PC-9 (cell line): ENCODE measurements around the gene CD3G. TPM values are rescaled to one million over a fixed set of nuclear protein-coding genes. Genes with fewer than 3 reads are reported as not detected.

Experiments used
- BruUV-seq: library from RNA; stranded (reverse); fragments of 400-500 nt; replicated peaks from 2 replicates; lab custom pipeline; 2021; lab: Mats Ljungman, UMichigan
- CTCF ChIA-PET: fragments of 300-600 bp; sonication (Branson Sonifier 250); formaldehyde crosslinking; loops from one replicate; lab custom pipeline; 2022; ENCODE audit warnings: antibody characterized with exemption; lab: Charles Lee
- POLR2A ChIA-PET: fragments of 300-600 bp; sonication (Branson Sonifier 250); formaldehyde crosslinking; loops from one replicate; lab custom pipeline; 2022; ENCODE audit warnings: antibody characterized with exemption; ENCODE audit not compliant: unreplicated experiment; lab: Charles Lee
- DNase-seq, 2 experiments: peaks; one replicate each; pipeline versions ENCODE4 v3.0.0 to v3.0.0-alpha.2; 2015 to 2022; ENCODE audit warnings: mixed read lengths in 1 of 2
- H2AFZ ChIP-seq: fragments of 200-600 bp; sonication (generic); 2 replicates; pipeline ENCODE4 v1.8.1; 2017; ENCODE audit warnings: antibody characterized with exemption
- H3F3A ChIP-seq: fragments of 200-600 bp; sonication (generic); 2 replicates; pipeline ENCODE4 v1.8.1; 2017; ENCODE audit warnings: antibody characterized with exemption, mild to moderate bottlenecking, low read depth; ENCODE audit not compliant: insufficient read depth
- H3K27ac ChIP-seq: fragments of 200-600 bp; sonication (generic); 2 replicates; pipeline ENCODE4 v1.6.1; 2016; ENCODE audit warnings: mixed run types
- H3K27me3 ChIP-seq: fragments of 200-600 bp; sonication (generic); 2 replicates; pipeline ENCODE4 v1.6.1; 2016; ENCODE audit warnings: low read depth, mixed run types; ENCODE audit not compliant: insufficient read depth
- H3K36me3 ChIP-seq: fragments of 200-600 bp; sonication (generic); 2 replicates; pipeline ENCODE4 v1.6.1; 2016; ENCODE audit warnings: low read depth, mixed run types
- H3K4me1 ChIP-seq: fragments of 200-600 bp; sonication (generic); replicated peaks from 2 replicates; pipeline ENCODE4 v1.6.1; 2016; ENCODE audit warnings: mixed run types; ENCODE audit not compliant: insufficient read depth
- H3K4me2 ChIP-seq: fragments of 200-600 bp; sonication (generic); 2 replicates; pipeline ENCODE4 v1.6.1; 2017; ENCODE audit warnings: mixed run types
- H3K4me3 ChIP-seq: fragments of 200-600 bp; sonication (generic); 2 replicates; pipeline ENCODE4 v1.6.1; 2016; ENCODE audit warnings: mixed run types
- H3K79me2 ChIP-seq: fragments of 200-600 bp; sonication (generic); 2 replicates; pipeline ENCODE4 v1.6.1; 2017; ENCODE audit warnings: low read depth, mixed run types
- H3K9me2 ChIP-seq: fragments of 200-600 bp; sonication (generic); 2 replicates; pipeline ENCODE4 v1.8.1; 2017; ENCODE audit warnings: mild to moderate bottlenecking; ENCODE audit not compliant: insufficient read depth
- H3K9me3 ChIP-seq: fragments of 200-600 bp; sonication (generic); 2 replicates; pipeline ENCODE4 v1.8.1; 2016; ENCODE audit warnings: low read depth; ENCODE audit not compliant: insufficient read depth
- H4K20me1 ChIP-seq: fragments of 200-600 bp; sonication (generic); 2 replicates; pipeline ENCODE4 v1.8.1; 2017; ENCODE audit not compliant: insufficient read depth
- CTCF ChIP-seq: fragments of 200-600 bp; sonication (generic); conservative IDR thresholded peaks from 2 replicates; pipeline ENCODE4 v1.6.1; 2017; ENCODE audit warnings: mixed run types, antibody characterized with exemption, mild to moderate bottlenecking, moderate library complexity
- EZH2 ChIP-seq: fragments of 200-600 bp; sonication (generic); IDR thresholded peaks from 2 replicates; pipeline ENCODE4 v1.8.0; 2017; ENCODE audit warnings: antibody characterized with exemption, low read depth
- intact Hi-C: fragments of 100-400 bp; cut with micrococcal nuclease; formaldehyde crosslinking; loops from one replicate; pipeline ENCODE4 v1.10.0; 2022; ENCODE audit not compliant: unreplicated experiment
- total RNA-seq: library from RNA; stranded (reverse); gene quantifications from 2 replicates; pipeline ENCODE4 v1.2.3, GENCODE V29; 2021

Gene CD3G
- total RNA-seq, 1 experiment from 2014 or later = not detected

- peaks cover 70% of the 10 kb centered on the region for H3K4me1 ChIP-seq
- H4K20me1 ChIP-seq = no peaks in the 10 kb centered on the region
- H3K27me3 ChIP-seq = no peaks in the 10 kb centered on the region
- no peak overlapping the region for H3K27ac ChIP-seq
- no TSS peak for BruUV-seq
- TF ChIP-seq CTCF = no peak
- no peaks in the 10 kb centered on the region for H3K9me2 ChIP-seq
- no peak for DNase-seq
- ChIA-PET CTCF (no interaction called here), POLR2A (no interaction called here)
- H3K4me2 ChIP-seq = no peak overlapping the region
- no peak overlapping the region for H3K4me3 ChIP-seq
- no peaks in the 10 kb centered on the region for H3K79me2 ChIP-seq
- no peaks in the 10 kb centered on the region for H3K9me3 ChIP-seq
- H3K36me3 ChIP-seq = no peaks in the 10 kb centered on the region
- intact Hi-C loops = no loop called here
- H2AFZ ChIP-seq = no peak overlapping the region
- peaks cover 31% of the 10 kb centered on the region for H3F3A ChIP-seq
Observed at GRCh38 chr11:118313242-118313641, 30.9 kb upstream of the CD3G start.

- CTCF ChIA-PET = interaction anchor here (0.5 to 0.6 kb wide), 2 partner anchors 109 to 677 kb away, joined by 3 to 4 read pairs; no protein-coding TSS in a partner anchor
Observed at GRCh38 chr11:118314988-118315411, 29.1 kb upstream of the CD3G start.

GRCh38 chr11:118318124-118318523 is 26.0 kb upstream of the CD3G start:
- peaks cover 94% of the 10 kb centered on the region for H3K4me1 ChIP-seq
- no peak overlapping the region for H2AFZ ChIP-seq
- H3K4me2 ChIP-seq = peak overlapping the region; percentile 69; the same call in 1 of the 2 replicates
- no peaks in the 10 kb centered on the region for H3K79me2 ChIP-seq
- no TSS peak for BruUV-seq
- peaks cover 49% of the 10 kb centered on the region for H3F3A ChIP-seq
- no peaks in the 10 kb centered on the region for H3K9me2 ChIP-seq
- ChIA-PET POLR2A (interaction anchor here (0.5 kb wide), 1 partner anchor 1158 kb away, joined by 3 read pairs; no protein-coding TSS in a partner anchor), CTCF (interaction anchor here (0.6 kb wide), 1 partner anchor 18 kb away, joined by 5 read pairs; no protein-coding TSS in a partner anchor)
- no peaks in the 10 kb centered on the region for H3K27me3 ChIP-seq
- H3K27ac ChIP-seq = no peak overlapping the region
- H3K4me3 ChIP-seq = no peak overlapping the region
- H3K36me3 ChIP-seq = no peaks in the 10 kb centered on the region
- H4K20me1 ChIP-seq = no peaks in the 10 kb centered on the region
- H3K9me3 ChIP-seq = no peaks in the 10 kb centered on the region
- no peak for TF ChIP-seq CTCF
- no peak for DNase-seq
- intact Hi-C loops = no loop called here

More at GRCh38 chr11:118314988-118315411, 29.1 kb upstream of the CD3G start:
- H3K4me1 ChIP-seq = peaks cover 88% of the 10 kb centered on the region
- no peaks in the 10 kb centered on the region for H3K9me3 ChIP-seq
- no peaks in the 10 kb centered on the region for H3K27me3 ChIP-seq
- DNase-seq = peak in 1 of 2 experiments; percentile 98
- H4K20me1 ChIP-seq = no peaks in the 10 kb centered on the region
- H3K4me2 ChIP-seq = peak overlapping the region; percentile 63
- H3K36me3 ChIP-seq = no peaks in the 10 kb centered on the region
- H3K9me2 ChIP-seq = no peaks in the 10 kb centered on the region
- H3F3A ChIP-seq = peaks cover 37% of the 10 kb centered on the region
- TF ChIP-seq CTCF (no peak), EZH2 (no peak)
- intact Hi-C loops = no loop called here
- no peak overlapping the region; the same call in 1 of the 2 replicates for H3K4me3 ChIP-seq
- no peaks in the 10 kb centered on the region for H3K79me2 ChIP-seq
- BruUV-seq = no TSS peak
- H3K27ac ChIP-seq = peak overlapping the region; percentile 54
- POLR2A ChIA-PET = no interaction called here
- no peak overlapping the region for H2AFZ ChIP-seq
